Measurements from ENCODE around the gene GFER.

GFER gene

DNA sequence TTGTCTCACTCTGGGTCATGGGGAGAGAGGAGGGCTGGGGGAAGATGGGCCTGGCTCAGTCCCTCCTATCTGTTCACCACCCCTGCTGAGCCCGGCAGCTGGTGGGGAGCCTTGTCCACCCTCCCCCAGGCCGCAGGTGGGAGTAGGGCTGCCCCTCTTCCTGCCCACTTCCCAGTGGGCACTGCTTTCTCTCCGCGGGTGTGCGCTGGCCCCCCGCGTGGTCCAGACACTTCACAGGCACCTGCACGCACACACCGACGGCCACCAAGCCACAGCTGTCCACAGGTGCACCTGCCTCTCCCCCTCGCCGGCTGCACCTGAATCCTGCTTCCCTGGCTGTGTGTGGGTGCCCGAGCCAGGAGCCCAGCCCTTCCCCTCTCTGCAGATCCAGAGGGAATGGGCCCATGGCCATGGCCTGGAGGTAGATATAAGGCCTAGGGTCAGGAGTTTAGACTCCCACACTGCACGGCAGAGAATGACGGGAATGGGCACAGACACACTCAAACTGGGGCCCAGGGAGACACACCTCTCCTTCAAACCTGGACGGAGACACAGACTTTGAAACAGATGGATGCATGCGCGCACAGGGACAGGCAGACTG lies 44.7 kb downstream of the GFER start:
- no peak for DNase-seq

DNA sequence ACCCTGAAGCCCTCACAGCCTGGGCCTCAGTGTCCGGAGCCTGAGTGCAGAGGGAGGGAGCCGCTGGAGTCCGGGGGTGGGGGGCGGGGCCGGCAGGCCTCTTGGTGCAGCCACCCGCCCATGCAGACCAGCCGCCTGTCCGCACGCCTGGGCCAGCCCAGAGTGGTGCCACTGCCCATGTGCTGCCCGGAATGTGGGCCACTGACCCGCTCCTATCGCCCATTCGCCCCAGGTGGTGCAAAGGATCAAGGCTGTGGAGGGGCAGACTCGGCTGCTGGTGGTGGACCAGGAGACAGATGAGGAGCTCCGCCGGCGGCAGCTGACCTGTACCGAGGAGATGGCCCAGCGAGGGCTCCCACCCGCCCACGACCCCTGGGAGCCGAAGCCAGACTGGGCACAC lies 45.4 kb downstream of the GFER start:
- DNase-seq = no peak

GRCh38 chr16:2030036-2030435 lies 46.0 kb downstream of the GFER start:
- no peak for DNase-seq

GRCh38 chr16:2031081-2031577 lies 47.1 kb downstream of the GFER start:
- DNase-seq = no peak

- peak; percentile 55 for DNase-seq
Observed at GRCh38 chr16:2032285-2033056, 48.5 kb downstream of the GFER start.

- peak; percentile 80 for DNase-seq
Observed at GRCh38 chr16:2033057-2033908, 49.3 kb downstream of the GFER start.

- DNase-seq = peak; percentile 48
Observed at GRCh38 chr16:2033909-2034695, 50.1 kb downstream of the GFER start.

DNA sequence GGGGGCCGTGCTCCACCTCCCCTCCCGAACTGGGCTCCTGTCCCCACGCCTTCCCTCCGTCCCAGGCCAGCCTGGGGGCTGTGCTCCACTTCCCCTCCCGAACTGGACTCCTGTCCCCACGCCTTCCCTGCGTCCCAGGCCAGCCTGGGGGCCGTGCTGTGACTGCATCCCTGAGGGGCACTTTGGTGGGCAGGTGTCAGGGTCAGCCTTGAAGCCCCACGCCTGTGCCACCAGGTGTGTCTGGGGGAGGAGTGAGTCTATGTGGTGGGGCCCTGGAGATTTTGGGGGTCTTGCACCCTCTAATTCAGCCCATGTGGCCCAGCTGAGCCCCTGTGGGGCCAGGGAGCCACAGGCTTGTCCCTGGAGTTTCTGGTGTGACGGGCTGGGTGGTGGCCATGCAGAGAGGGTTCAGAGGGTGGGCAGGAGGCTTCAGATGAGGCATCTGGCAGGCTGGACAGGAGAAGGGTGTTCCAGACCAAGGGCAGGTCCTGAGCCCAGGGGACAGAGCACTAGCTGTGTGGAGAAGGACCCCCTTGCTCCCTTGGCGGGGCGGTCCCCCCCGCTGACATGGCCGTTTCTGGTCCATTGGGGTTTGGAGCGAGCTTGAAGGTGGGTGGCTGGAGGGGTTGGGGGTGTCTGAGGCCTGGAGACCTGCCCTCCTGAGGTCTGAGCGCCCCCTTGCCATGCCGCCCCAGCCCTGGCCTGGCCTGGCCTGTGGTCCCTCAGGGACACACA lies 50.9 kb downstream of the GFER start:
- no peak for DNase-seq

GRCh38 chr16:2035431-2036199 lies 51.6 kb downstream of the GFER start:
- DNase-seq = peak; percentile 96

DNA sequence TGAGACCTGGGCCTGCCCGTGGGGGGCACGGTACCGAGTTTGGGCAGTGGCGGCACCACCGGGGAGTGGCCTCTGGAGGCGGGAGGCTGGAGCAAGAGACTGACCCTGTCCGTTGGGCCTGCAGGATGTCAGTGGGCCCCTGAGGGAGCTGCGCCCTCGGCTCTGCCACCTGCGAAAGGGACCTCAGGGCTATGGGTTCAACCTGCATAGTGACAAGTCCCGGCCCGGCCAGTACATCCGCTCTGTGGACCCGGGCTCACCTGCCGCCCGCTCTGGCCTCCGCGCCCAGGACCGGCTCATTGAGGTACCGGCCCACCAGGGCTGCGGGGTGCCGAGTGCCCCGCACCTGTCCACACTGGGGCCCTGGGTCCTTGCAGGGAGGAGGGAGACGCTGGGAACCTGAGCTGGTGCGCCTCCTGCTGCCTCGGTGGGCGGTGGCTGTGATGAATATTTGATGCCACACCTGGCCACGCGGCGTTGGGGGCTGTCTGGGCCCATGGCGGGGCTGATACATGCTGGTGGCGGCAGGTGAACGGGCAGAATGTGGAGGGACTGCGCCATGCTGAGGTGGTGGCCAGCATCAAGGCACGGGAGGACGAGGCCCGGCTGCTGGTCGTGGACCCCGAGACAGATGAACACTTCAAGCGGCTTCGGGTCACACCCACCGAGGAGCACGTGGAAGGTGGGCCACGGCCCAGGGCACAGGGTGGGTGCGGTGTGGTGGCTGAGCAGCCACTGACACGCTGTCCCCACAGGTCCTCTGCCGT lies 52.4 kb downstream of the GFER start:
- no peak for DNase-seq

DNA sequence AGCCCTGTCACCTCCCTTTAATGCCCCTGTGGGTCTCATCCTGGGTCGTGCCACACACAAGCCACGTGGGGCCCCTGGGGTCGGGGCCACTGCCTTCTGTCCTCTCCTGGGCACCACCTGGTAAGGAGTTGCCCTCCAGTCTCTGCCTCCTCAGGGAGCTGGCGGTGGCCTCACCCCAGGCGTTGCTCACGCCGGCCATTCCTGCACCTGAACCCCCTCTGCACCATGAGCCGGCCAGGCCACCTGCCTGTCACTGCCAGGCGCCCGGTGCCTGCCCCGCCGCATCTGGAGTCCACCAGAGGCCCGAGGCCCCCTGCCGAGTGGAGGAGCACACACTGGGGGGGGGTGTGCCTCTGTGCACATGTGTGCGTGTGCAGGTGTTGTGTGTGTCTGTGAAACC lies 53.1 kb downstream of the GFER start:
- no peak for DNase-seq

Data from EL (cell line).